GM12892 (cell line): ENCODE results near the gene SH3BP5.

ENCODE experiments used
- DNase-seq: peaks from one replicate; pipeline ENCODE4 v3.0.0; 2011; ENCODE audit not compliant: insufficient read length
- FAIRE-seq: peaks from 2 replicates; lab custom pipeline; 2011; peaks lifted over from hg19 to GRCh38; lab: Jason Lieb, UNC
- POLR2A ChIP-seq: IDR thresholded peaks from 2 replicates; pipeline ENCODE4 v1.6.1; 2011; ENCODE audit warnings: low read depth, low read length, control low read depth
- POLR2AphosphoS5 ChIP-seq: IDR thresholded peaks from 2 replicates; pipeline ENCODE4 v1.6.1; 2011; ENCODE audit warnings: low read depth, low read length, control low read depth
- TAF1 ChIP-seq: IDR thresholded peaks from 2 replicates; pipeline ENCODE4 v1.6.1; 2011; ENCODE audit warnings: low read depth, mild to moderate bottlenecking, control low read depth, low read length, borderline replicate concordance

The SH3BP5 gene

DNA sequence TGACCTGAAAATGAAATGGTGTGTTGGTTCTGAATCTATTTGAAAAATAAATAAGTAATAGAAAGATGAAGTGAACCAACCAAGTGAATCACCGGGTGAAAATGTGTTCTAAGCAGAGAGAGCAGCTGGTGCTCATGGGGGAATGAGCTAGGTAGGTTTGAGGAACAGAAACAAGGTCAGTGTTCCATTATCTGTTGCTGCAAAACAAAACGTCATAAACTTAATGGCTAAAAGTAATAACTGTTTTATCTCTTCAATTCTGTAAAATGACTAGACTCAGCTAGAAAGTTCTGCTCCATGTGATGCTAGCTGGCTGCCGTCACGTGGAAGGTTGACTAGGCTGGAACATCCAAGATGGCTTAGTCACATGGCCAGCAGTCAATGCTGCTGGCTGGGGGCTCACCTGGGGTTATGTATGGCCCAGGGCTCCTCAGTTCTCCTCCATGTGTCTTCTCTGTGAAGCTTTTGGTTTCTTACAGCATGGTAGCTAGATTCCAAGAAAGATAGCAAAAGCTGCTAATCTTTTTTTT is 13.3 kb upstream of the SH3BP5 start:
- TF ChIP-seq POLR2A (no peak), TAF1 (no peak), POLR2AphosphoS5 (no peak)
- DNase-seq = no peak
- peak; percentile 88 for FAIRE-seq

DNA sequence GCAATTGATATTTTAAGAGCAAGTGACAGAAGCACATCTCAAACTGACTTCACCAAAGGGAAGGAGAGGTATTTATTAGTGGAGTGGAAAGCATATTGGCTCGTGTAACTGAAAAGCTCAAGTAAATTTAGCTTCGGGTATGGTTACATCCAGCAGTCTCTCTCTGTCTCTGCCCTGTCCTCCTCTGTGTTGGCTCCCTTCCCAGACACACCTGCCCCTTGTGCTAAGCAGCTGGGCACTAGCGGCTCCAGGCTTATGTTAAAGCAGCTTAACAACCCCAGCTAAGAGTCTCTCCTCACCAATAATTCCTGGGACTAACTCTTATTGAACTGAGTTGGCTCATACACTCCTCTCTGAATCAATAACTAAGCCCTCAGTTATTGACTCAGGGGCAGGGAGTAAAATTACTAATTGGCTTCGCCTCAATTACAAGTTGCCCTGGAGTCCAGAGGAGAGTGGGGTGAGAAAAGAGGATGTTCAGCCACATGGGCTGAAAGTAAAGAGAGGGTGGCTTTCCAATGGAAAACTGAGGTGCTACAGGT is 12.8 kb upstream of the SH3BP5 start:
- FAIRE-seq (peak; percentile 58), DNase-seq (no peak)
- TF ChIP-seq POLR2AphosphoS5 (no peak), POLR2A (no peak), TAF1 (no peak)

GRCh38 chr3:15342945-15343344 is 10.6 kb upstream of the SH3BP5 start:
- DNase-seq = no peak
- FAIRE-seq = no peak
- no peak for TF ChIP-seq TAF1
- TF ChIP-seq POLR2AphosphoS5 = no peak
- TF ChIP-seq POLR2A = no peak

DNA sequence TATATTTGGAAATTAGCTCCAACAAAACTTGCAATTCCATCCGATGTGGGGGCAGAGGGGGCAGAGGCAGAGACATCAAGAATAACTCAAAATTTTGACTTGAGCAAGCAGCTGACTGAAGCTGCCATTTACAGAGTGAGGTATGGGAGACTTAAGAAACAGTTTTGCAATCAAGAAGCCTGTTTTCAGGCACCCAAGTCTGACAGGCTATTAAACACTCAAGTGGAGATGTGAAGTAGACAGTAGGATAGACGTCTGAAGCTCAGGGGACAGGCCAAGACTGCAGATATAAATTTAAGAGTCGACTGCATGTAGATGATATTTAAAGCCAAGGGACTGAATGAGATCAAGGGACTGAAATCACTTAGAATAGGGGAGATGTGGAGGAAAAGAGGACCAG is 9.9 kb upstream of the SH3BP5 start:
- DNase-seq (no peak), FAIRE-seq (no peak)
- TF ChIP-seq POLR2AphosphoS5 (no peak), POLR2A (no peak), TAF1 (no peak)

DNA sequence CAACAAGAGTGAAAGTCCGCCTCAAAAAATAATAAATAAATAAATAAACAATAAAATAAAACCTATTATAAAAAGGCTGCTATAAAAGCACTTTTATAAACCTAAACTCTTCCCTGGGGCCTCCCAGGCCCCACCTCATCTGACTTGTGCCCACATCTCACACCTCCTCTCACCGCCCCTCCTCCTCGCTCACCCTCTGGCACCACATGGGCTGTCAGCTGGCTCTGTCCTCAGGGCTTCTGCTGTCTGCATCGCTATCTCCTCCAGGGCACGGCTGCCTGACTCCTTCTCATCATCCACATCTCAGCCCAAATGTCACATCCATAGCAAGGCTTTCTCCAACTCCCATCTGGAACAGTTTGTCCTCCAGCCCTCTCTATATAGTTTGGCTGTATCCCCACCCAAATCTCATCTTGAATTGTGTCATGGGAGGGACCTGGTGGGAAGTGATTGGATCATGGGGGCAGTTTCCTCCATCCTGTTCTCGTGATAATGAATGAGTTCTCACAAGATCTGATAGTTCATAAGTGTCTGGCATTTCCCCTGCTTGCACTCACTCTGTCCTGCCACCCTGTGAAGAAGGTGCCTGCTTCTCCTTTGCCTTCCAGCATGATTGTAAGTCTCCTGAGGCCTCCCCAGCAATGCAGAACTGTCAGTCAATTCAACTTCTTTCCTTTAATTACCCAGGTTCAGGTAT is 8.8 kb upstream of the SH3BP5 start:
- TF ChIP-seq POLR2AphosphoS5 = no peak
- TF ChIP-seq TAF1 = no peak
- TF ChIP-seq POLR2A = no peak
- no peak for FAIRE-seq
- no peak for DNase-seq

GRCh38 chr3:15339786-15340215 is 7.4 kb upstream of the SH3BP5 start:
- FAIRE-seq (no peak), DNase-seq (no peak)
- TF ChIP-seq POLR2A (no peak), TAF1 (no peak), POLR2AphosphoS5 (no peak)

GRCh38 chr3:15339001-15339400 is 6.6 kb upstream of the SH3BP5 start:
- TF ChIP-seq POLR2AphosphoS5 (no peak), POLR2A (no peak), TAF1 (no peak)
- no peak for FAIRE-seq
- DNase-seq = no peak

DNA sequence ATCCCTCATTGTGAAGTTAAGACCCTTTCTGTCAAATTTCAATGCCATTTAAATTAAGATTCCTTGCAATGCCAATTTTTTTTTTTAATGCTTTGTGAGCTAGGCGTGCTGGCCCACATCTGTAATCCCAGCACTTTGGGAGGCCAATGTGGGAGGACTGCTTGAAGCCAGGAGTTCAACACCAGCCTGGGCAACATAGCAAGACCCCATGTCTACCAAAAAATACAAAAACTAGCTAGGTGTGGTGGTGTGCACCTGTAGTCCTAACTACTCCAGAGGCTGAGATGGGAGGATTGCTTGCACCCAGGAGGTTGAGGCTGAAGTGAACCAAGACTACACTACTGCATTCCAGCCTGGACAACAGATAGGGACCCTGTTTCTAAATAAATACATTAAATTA is 5.6 kb upstream of the SH3BP5 start:
- DNase-seq (no peak), FAIRE-seq (no peak)
- no peak for TF ChIP-seq POLR2AphosphoS5
- TF ChIP-seq TAF1 = no peak
- TF ChIP-seq POLR2A = no peak

DNA sequence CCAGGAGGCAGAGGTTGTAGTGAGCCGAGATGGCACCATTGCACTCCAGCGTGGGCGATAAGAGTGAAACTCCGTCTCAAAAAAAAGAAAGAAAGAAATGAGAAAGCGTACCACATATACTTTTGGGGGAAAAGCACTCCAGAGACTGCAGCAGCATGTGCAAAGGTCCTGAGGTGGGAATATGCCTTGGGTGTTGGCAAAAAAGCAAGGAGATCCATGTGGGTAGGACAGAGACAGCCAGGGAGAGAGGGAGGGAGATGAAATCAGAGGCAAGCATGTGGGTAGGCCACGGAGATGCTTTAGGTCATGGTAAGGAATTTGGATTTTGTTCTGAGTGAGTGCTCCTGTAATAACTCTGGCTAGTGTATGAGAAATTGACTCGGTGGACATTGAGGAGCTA is 3.7 kb upstream of the SH3BP5 start:
- FAIRE-seq (no peak), DNase-seq (no peak)
- TF ChIP-seq POLR2A (no peak), POLR2AphosphoS5 (no peak), TAF1 (no peak)

GRCh38 chr3:15333956-15334263 is 1.5 kb upstream of the SH3BP5 start:
- FAIRE-seq (no peak), DNase-seq (no peak)
- TF ChIP-seq TAF1 (no peak), POLR2A (no peak), POLR2AphosphoS5 (no peak)

DNA sequence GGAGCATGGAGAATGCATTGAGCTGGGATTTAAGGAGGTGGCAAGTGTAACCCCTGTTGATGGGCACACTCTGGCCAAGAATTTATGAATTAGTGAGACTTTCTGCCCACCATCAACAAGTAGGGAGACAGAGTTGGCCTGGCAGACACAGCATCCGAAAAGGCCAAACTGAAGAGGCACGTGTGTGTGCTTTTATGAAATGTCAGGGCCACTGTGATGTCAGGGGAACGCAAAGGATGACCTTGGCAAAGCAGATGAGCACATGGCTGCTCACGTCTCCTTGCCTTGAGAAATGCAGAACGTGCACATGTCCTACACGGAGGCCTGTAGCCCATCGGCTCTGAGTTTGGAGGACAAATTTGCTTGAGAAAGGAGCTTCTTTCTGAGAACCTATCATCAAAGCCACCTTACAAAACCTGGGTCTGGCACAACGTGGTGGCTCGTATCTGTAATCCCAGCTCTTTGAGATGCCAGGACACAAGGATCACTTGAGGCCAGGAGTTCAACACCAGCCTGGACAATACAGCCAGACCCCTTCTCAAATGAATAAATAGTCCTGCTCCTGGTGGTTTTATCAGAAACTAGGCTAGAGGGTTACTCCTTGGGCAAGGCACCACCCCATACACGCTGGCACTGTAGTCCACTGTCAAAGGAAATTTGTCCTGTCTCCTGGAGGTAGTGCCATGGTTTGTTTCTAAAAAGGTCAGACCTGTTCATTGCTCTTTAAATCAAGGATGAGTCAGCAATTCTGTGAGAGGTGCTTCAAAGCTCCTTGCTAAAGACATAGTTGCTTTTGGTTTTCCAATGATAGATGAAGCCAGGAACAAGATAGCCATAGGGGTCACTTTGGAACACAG is 941 bp upstream of the SH3BP5 start:
- FAIRE-seq (no peak), DNase-seq (no peak)
- TF ChIP-seq TAF1 = no peak
- no peak for TF ChIP-seq POLR2A
- no peak for TF ChIP-seq POLR2AphosphoS5
